Esophagus muscularis mucosa (tissue), 4 donors: Measurements from ENCODE around the gene C1orf159. TPM values are rescaled to one million over a fixed set of nuclear protein-coding genes. Genes with fewer than 3 reads are reported as not detected.

ENCODE experiments used
- DNase-seq: peaks from one replicate; pipeline ENCODE4 v3.0.0-alpha.2; 2017; ENCODE audit errors: extremely low spot score
- H3K27ac ChIP-seq, 4 donors: fragments of 200-600 bp; sonication (generic); replicated peaks in 1 of 4; 1 replicate in 3 of 4; 2 replicates in 1 of 4; pipeline ENCODE4 v1.5.1; 2016 to 2019; ENCODE audit warnings: mild to moderate bottlenecking in 1 of 4
- H3K27me3 ChIP-seq, 4 donors: fragments of 200-600 bp; sonication (generic); one replicate each; pipeline versions ENCODE4 v1.5.1 to v1.6.0; 2016 to 2019
- H3K36me3 ChIP-seq, 4 donors: fragments of 200-600 bp; sonication (generic); one replicate each; pipeline ENCODE4 v1.5.1; 2016 to 2019
- H3K4me1 ChIP-seq, 4 donors: fragments of 200-600 bp; sonication (generic); one replicate each; pipeline ENCODE4 v1.5.1; 2016 to 2019
- H3K4me3 ChIP-seq, 4 donors: fragments of 200-600 bp; sonication (generic); 1 replicate in 2 of 4; 2 replicates in 2 of 4; pipeline ENCODE4 v1.5.1; 2016 to 2019; ENCODE audit warnings: mild to moderate bottlenecking in 4 of 4, moderate library complexity in 1 of 4
- H3K9me3 ChIP-seq, 4 donors: fragments of 200-600 bp; sonication (generic); 1 replicate in 3 of 4; 2 replicates in 1 of 4; pipeline ENCODE4 v1.5.1; 2016 to 2019
- EP300 ChIP-seq: sonication (generic); formaldehyde crosslinking; IDR thresholded peaks from one replicate; pipeline ENCODE4 v1.6.1; 2017; ENCODE audit warnings: antibody characterized with exemption
- POLR2A ChIP-seq: fragments of 450-650 bp; IDR thresholded peaks from one replicate; pipeline ENCODE4 v1.6.1; 2017; ENCODE audit warnings: antibody characterized with exemption, moderate library complexity, mild to moderate bottlenecking, low read depth
- POLR2AphosphoS5 ChIP-seq, 2 donors: sonication (generic); formaldehyde crosslinking; IDR thresholded peaks; one replicate each; pipeline ENCODE4 v1.6.1; 2017; ENCODE audit warnings: antibody characterized with exemption in 2 of 2
- WGBS: methylation state at CpG from one replicate; pipeline ENCODE4 v1.1.5; 2018; 5-methylcytosine and 5-hydroxymethylcytosine counted together
- intact Hi-C: fragments of 100-400 bp; cut with DNase I; formaldehyde crosslinking; loops from one replicate; pipeline ENCODE4 v1.15.1; 2023
- total RNA-seq, 4 donors: library from RNA; depleted of rRNA; stranded (reverse); fragments of >200 nt; gene quantifications; one replicate each; pipeline versions ENCODE4 v1.1.0 to v1.2.1, GENCODE V29; 2016
- TF ChIP-seq, protein P1 (sequence below), 3 experiments: fragments of 200-600 bp in 2 of 3; fragments of 450-650 bp in 1 of 3; sonication (generic) in 2 of 3; IDR thresholded peaks; one replicate each; pipeline ENCODE4 v1.5.1; 2017 to 2019; ENCODE audit warnings: antibody characterized with exemption in 3 of 3, mild to moderate bottlenecking in 2 of 3, moderate library complexity in 1 of 3

The C1orf159 gene
- total RNA-seq, 4 donors from 2014 or later, result 4.2 to 11.9 (median 8.5) TPM

DNA sequence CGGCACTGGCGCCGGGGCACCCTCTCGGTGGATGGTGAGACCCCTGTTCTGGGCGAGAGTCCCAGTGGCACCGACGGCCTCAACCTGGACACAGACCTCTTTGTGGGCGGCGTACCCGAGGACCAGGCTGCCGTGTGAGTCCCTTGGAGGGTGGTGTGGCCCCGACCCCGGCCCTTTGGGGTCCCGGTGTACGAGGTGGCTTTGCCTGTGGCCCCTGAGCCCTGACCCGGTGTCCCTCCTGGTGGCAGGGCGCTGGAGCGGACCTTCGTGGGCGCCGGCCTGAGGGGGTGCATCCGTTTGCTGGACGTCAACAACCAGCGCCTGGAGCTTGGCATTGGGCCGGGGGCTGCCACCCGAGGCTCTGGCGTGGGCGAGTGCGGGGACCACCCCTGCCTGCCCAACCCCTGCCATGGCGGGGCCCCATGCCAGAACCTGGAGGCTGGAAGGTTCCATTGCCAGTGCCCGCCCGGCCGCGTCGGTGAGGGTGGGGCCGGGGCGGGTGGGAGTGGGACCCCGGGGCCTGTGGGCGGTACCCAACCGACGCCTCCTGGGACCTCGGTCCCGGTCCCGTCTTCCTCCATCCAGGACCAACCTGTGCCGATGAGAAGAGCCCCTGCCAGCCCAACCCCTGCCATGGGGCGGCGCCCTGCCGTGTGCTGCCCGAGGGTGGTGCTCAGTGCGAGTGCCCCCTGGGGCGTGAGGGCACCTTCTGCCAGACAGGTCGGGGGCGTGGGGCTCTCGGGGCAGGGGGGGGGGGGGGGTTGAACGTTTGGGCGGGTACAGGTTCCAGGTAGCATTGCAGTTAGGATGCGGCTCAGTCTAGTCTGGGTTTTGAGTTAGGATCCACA is 66.3 kb downstream of the C1orf159 start:
- Histone ChIP-seq H3K4me1 (no peaks in the 10 kb centered on the region), H3K27me3 (no peaks in the 10 kb centered on the region), H3K4me3 (no peak overlapping the region), H3K9me3 (no peaks in the 10 kb centered on the region), H3K36me3 (peaks cover 0 to 90% (median 72%) of the 10 kb centered on the region in 4 donors), H3K27ac (no peak overlapping the region)
- TF ChIP-seq EP300 (no peak), POLR2A (no peak), POLR2AphosphoS5 (IDR thresholded peaks at IDR 0.05) (no peak)
- TF ChIP-seq, protein P1, sequence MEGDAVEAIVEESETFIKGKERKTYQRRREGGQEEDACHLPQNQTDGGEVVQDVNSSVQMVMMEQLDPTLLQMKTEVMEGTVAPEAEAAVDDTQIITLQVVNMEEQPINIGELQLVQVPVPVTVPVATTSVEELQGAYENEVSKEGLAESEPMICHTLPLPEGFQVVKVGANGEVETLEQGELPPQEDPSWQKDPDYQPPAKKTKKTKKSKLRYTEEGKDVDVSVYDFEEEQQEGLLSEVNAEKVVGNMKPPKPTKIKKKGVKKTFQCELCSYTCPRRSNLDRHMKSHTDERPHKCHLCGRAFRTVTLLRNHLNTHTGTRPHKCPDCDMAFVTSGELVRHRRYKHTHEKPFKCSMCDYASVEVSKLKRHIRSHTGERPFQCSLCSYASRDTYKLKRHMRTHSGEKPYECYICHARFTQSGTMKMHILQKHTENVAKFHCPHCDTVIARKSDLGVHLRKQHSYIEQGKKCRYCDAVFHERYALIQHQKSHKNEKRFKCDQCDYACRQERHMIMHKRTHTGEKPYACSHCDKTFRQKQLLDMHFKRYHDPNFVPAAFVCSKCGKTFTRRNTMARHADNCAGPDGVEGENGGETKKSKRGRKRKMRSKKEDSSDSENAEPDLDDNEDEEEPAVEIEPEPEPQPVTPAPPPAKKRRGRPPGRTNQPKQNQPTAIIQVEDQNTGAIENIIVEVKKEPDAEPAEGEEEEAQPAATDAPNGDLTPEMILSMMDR (IDR thresholded peaks at IDR 0.05), result no peak
- 95% methylated on average over 22 of the region's 57 CpGs for WGBS
- intact Hi-C loops, result no loop called here
- DNase-seq, result no peak

DNA sequence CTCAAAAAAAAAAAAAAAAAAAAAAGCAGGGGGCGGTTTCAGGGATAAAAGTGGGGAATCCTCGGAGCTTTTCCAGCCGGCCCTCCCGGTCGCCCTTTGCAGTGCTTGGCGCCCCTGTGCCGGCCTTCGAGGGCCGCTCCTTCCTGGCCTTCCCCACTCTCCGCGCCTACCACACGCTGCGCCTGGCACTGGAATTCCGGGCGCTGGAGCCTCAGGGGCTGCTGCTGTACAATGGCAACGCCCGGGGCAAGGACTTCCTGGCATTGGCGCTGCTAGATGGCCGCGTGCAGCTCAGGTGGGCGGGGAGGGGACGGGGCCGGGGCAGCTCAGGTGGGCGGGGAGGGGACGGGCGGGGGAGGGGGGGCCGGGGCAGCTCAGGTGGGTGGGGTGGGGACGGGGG is 67.1 kb downstream of the C1orf159 start:
- WGBS, result 91% methylated on average over 23 of the region's 28 CpGs
- Histone ChIP-seq H3K27me3 (no peaks in the 10 kb centered on the region), H3K4me3 (no peak overlapping the region), H3K27ac (no peak overlapping the region), H3K36me3 (peaks cover 0 to 90% (median 74%) of the 10 kb centered on the region in 4 donors), H3K4me1 (no peaks in the 10 kb centered on the region), H3K9me3 (no peaks in the 10 kb centered on the region)
- intact Hi-C loops, result no loop called here
- TF ChIP-seq POLR2AphosphoS5 (IDR thresholded peaks at IDR 0.05) (no peak), EP300 (no peak), POLR2A (no peak)
- TF ChIP-seq, protein P1 (IDR thresholded peaks at IDR 0.05), result no peak
- no peak for DNase-seq

DNA sequence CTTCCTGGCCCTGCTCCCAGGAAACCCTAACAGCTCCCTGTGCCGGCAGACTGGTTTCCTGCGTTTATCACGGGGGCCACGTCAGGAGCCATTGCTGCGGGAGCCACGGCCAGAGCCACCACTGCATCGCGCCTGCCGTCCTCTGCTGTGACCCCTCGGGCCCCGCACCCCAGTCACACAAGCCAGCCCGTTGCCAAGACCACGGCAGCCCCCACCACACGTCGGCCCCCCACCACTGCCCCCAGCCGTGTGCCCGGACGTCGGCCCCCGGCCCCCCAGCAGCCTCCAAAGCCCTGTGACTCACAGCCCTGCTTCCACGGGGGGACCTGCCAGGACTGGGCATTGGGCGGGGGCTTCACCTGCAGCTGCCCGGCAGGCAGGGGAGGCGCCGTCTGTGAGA is 67.9 kb downstream of the C1orf159 start:
- Histone ChIP-seq H3K36me3 (peaks cover 0 to 90% (median 75%) of the 10 kb centered on the region in 4 donors), H3K27ac (no peak overlapping the region), H3K9me3 (no peaks in the 10 kb centered on the region), H3K4me3 (no peak overlapping the region), H3K4me1 (no peaks in the 10 kb centered on the region), H3K27me3 (no peaks in the 10 kb centered on the region)
- TF ChIP-seq EP300 (no peak), POLR2A (no peak), POLR2AphosphoS5 (IDR thresholded peaks at IDR 0.05) (no peak)
- TF ChIP-seq, protein P1 (IDR thresholded peaks at IDR 0.05), result no peak
- DNase-seq, result no peak
- WGBS, result 91% methylated on average over 4 of the region's 25 CpGs
- intact Hi-C loops, result no loop called here

DNA sequence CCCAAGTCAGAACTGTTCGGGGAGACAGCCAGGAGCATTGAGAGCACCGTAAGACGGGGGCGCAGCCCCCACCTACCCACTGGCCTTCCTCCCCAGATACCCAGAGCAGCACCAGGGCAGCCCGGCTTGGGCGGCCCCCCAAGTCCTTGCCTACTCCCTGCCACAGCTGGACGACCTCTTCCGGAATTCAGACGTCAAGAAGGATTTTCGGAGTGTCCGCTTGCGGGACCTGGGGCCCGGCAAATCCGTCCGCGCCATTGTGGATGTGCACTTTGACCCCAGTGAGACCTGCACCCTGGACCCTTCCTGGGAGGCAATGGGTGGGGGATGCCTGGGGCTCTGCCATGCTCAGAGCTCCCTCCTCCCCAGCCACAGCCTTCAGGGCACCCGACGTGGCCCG is 68.5 kb downstream of the C1orf159 start:
- H3K4me1 ChIP-seq, result no peaks in the 10 kb centered on the region
- WGBS, result 91% methylated on average over 7 of the region's 19 CpGs
- intact Hi-C loops, result no loop called here
- TF ChIP-seq, protein P1 (IDR thresholded peaks at IDR 0.05), result no peak
- TF ChIP-seq POLR2A (no peak), POLR2AphosphoS5 (IDR thresholded peaks at IDR 0.05) (no peak), EP300 (no peak)
- H3K27me3 ChIP-seq, result no peaks in the 10 kb centered on the region
- no peak for DNase-seq
- peaks cover 0 to 85% (median 76%) of the 10 kb centered on the region in 4 donors for H3K36me3 ChIP-seq
- no peaks in the 10 kb centered on the region for H3K9me3 ChIP-seq
- no peak overlapping the region for H3K27ac ChIP-seq
- no peak overlapping the region for H3K4me3 ChIP-seq
